ENCODE measurements around the gene BEND3.

DNA sequence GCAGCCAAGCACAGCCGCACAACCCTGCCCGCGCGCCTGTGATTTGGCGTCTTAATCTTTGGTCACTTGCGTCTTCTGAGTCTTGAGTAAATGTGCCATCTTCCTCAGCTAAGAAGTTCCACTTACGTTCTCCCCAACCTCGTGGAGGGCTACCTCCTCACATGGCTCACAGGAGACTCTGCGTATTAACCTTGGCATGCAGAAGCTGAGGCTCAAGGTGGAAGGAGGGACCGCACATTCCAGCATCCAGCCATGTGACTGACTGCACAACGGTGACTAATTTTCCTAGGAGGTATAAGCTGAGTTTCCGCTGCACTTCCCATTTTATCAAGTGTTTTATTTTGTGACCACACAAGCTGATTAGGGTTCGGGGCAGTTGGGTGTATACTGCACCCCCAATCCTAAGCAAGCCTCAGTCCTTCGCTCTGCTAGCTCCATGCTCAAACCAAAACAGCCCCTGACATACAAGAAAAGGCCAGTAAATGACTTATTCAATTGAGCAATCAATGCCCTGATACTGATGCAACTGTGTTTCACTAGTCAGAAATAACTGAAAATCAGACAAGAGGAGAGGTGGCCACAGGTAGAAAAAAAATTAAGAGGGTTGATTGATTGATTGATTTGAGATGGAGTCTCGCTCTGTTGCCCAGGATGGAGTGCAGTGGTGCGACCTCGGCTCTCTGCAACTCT lies 7.0 kb downstream of the BEND3 start:
- TF ChIP-seq EP300 (IDR thresholded peaks at IDR 0.05), result no peak
- TF ChIP-seq, protein P1, sequence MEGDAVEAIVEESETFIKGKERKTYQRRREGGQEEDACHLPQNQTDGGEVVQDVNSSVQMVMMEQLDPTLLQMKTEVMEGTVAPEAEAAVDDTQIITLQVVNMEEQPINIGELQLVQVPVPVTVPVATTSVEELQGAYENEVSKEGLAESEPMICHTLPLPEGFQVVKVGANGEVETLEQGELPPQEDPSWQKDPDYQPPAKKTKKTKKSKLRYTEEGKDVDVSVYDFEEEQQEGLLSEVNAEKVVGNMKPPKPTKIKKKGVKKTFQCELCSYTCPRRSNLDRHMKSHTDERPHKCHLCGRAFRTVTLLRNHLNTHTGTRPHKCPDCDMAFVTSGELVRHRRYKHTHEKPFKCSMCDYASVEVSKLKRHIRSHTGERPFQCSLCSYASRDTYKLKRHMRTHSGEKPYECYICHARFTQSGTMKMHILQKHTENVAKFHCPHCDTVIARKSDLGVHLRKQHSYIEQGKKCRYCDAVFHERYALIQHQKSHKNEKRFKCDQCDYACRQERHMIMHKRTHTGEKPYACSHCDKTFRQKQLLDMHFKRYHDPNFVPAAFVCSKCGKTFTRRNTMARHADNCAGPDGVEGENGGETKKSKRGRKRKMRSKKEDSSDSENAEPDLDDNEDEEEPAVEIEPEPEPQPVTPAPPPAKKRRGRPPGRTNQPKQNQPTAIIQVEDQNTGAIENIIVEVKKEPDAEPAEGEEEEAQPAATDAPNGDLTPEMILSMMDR (IDR thresholded peaks at IDR 0.05), result no peak
- no peak for TF ChIP-seq POLR2A (IDR thresholded peaks at IDR 0.05)
